Measurements from ENCODE around the gene SEMA3A. TPM values are rescaled to one million over a fixed set of nuclear protein-coding genes. Genes with fewer than 3 reads are reported as not detected.

Gene SEMA3A
- total and polyA plus RNA-seq, 2 experiments from 2014 or later, result 19.8 to 46.4 TPM

- TF ChIP-seq ZNF462 (CRISPR knock-in tag; IDR thresholded peaks at IDR 0.05) (no peak), ZNF331 (CRISPR knock-in tag; IDR thresholded peaks at IDR 0.05; ENCODE audit: low read depth) (no peak), POLR2AphosphoS5 (IDR thresholded peaks at IDR 0.05; ENCODE audit: low read depth) (no peak), CREB1 (CRISPR knock-in tag; IDR thresholded peaks at IDR 0.05; ENCODE audit: low read depth) (no peak), ZNF114 (CRISPR knock-in tag; IDR thresholded peaks at IDR 0.05) (no peak), EZH2 (IDR thresholded peaks at IDR 0.05; ENCODE audit: low read depth, unreplicated experiment) (no peak), EZH2phosphoT487 (IDR thresholded peaks at IDR 0.05; ENCODE audit: unreplicated experiment) (no peak), ETS1 (IDR thresholded peaks at IDR 0.05) (no peak), STAT1 (IDR thresholded peaks at IDR 0.05; ENCODE audit: unreplicated experiment) (no peak), NANOG (IDR thresholded peaks at IDR 0.05; ENCODE audit: borderline replicate concordance) (no peak)
Measured at GRCh38 chr7:84134169-84134568, 60.4 kb downstream of the SEMA3A start (continued).
